Fibroblast of lung (primary cell): Measurements from ENCODE around the gene ANKMY1. TPM values are rescaled to one million over a fixed set of nuclear protein-coding genes. Genes with fewer than 3 reads are reported as not detected.

ENCODE experiments used
- DNase-seq, 2 donors: peaks; one replicate each; pipeline versions ENCODE4 v3.0.0 to v3.0.0-alpha.2; 2010; ENCODE audit warnings: low read depth in 2 of 2
- H2AFZ ChIP-seq: 2 replicates; pipeline ENCODE4 v1.5.1; 2012; ENCODE audit warnings: low read length, control low read depth, inconsistent platforms
- H3K27ac ChIP-seq: 2 replicates; pipeline ENCODE4 v1.5.1; 2011; ENCODE audit warnings: low read length, control low read depth; ENCODE audit not compliant: insufficient read depth
- H3K27me3 ChIP-seq: 2 replicates; pipeline ENCODE4 v1.5.1; 2011; ENCODE audit warnings: mild to moderate bottlenecking, low read length; ENCODE audit not compliant: control insufficient read depth, insufficient read depth
- H3K36me3 ChIP-seq: 2 replicates; pipeline ENCODE4 v1.5.1; 2011; ENCODE audit warnings: low read length; ENCODE audit not compliant: control insufficient read depth, insufficient read depth
- H3K4me1 ChIP-seq: 2 replicates; pipeline ENCODE4 v1.5.1; 2011; ENCODE audit warnings: low read length; ENCODE audit not compliant: control insufficient read depth, insufficient read depth; ENCODE audit errors: extremely low read depth
- H3K4me2 ChIP-seq: 2 replicates; pipeline ENCODE4 v1.5.1; 2011; ENCODE audit warnings: low read length, control low read depth; ENCODE audit not compliant: insufficient read depth; ENCODE audit errors: extremely low read depth
- H3K4me3 ChIP-seq, 4 experiments: fragments of 200-600 bp in 1 of 4; sonication (generic) in 1 of 4; replicated peaks in 1 of 4; 2 replicates each; pipeline ENCODE4 v1.5.1; 2011 to 2016; ENCODE audit warnings: low read length in 4 of 4, low read depth in 3 of 4, mild to moderate bottlenecking in 3 of 4, control low read depth in 2 of 4, inconsistent platforms in 1 of 4, mixed read lengths in 1 of 4; ENCODE audit not compliant: insufficient read depth in 1 of 4; ENCODE audit errors: control extremely low read depth in 1 of 4
- H3K79me2 ChIP-seq: 2 replicates; pipeline ENCODE4 v1.5.1; 2012; ENCODE audit warnings: mild to moderate bottlenecking, low read length, inconsistent platforms; ENCODE audit not compliant: control insufficient read depth, insufficient read depth
- H3K9ac ChIP-seq: 2 replicates; pipeline ENCODE4 v1.5.1; 2011; ENCODE audit warnings: mild to moderate bottlenecking, low read length, control low read depth; ENCODE audit not compliant: insufficient read depth
- H3K9me3 ChIP-seq: 2 replicates; pipeline ENCODE4 v1.5.1; 2012; ENCODE audit warnings: low read depth, low read length; ENCODE audit not compliant: control insufficient read depth, insufficient read depth
- H4K20me1 ChIP-seq: 2 replicates; pipeline ENCODE4 v1.5.1; 2011; ENCODE audit warnings: low read length; ENCODE audit not compliant: control insufficient read depth, insufficient read depth; ENCODE audit errors: extremely low read depth
- CTCF ChIP-seq, 2 donors: IDR thresholded peaks in 1 of 2; conservative IDR thresholded peaks in 1 of 2; 1 replicate in 1 of 2; 2 replicates in 1 of 2; pipeline ENCODE4 v1.5.1; 2011 to 2012; ENCODE audit warnings: low read length in 2 of 2, control low read depth in 1 of 2, inconsistent platforms in 1 of 2, low read depth in 1 of 2, mild to moderate bottlenecking in 1 of 2
- EZH2 ChIP-seq: IDR thresholded peaks from 2 replicates; pipeline ENCODE4 v1.5.1; 2012; ENCODE audit warnings: low read length, control low read depth, mild to moderate bottlenecking; ENCODE audit errors: missing control alignments
- polyA plus RNA-seq, 2 donors: library from polyadenylated mRNA; depleted of rRNA in 1 of 2; stranded (reverse) in 1 of 2; unstranded in 1 of 2; fragments of >200 nt; gene quantifications; 2 replicates each; pipeline ENCODE4 v1.2.1, GENCODE V29; 2011 to 2012; ENCODE audit warnings: missing spikeins in 1 of 2
- total RNA-seq: library from RNA; depleted of rRNA; stranded (reverse); fragments of >200 nt; gene quantifications from 2 replicates; pipeline ENCODE4 v1.2.1, GENCODE V29; 2014

Gene ANKMY1
- total and polyA plus RNA-seq, 2 donors (not counting 1 experiment from before 2014, with no cell fraction given) = 2.8 to 7.4 TPM

DNA sequence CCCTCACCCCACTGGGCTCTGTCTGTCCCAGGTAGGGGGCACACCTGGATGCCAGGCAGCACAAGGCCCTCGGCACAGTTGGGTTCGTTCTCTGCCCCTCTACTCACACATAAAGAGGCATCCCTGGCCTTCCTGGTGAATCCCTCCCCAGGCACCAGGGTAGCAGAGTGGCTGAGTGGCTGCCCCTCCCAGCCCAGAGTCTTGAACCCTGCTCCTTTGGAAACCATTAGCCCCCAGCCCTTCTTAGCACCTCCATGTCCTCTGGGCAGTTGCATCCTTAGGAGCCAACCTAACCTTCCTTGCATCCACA, 120.3 kb downstream of the ANKMY1 start:
- Histone ChIP-seq H3K4me1 (peaks cover 21% of the 10 kb centered on the region), H3K27ac (no peak overlapping the region), H3K27me3 (no peaks in the 10 kb centered on the region), H4K20me1 (no peaks in the 10 kb centered on the region), H3K9me3 (no peaks in the 10 kb centered on the region), H3K4me2 (peak overlapping the region; percentile 97), H3K4me3 (peak overlapping the region; percentile 77 to 82 (median 80)), H3K36me3 (peaks cover 8% of the 10 kb centered on the region), H2AFZ (no peak overlapping the region), H3K9ac (peak overlapping the region; percentile 13), H3K79me2 (peaks cover 62% of the 10 kb centered on the region)
- no peak for DNase-seq
- TF ChIP-seq CTCF (conservative IDR thresholded peaks at IDR 0.05 in 1 of 2, IDR thresholded peaks at IDR 0.05 in 1 of 2; ENCODE audit: low read depth in 1 of 2, low read length in 2 of 2) (no peak), EZH2 (no peak)

DNA sequence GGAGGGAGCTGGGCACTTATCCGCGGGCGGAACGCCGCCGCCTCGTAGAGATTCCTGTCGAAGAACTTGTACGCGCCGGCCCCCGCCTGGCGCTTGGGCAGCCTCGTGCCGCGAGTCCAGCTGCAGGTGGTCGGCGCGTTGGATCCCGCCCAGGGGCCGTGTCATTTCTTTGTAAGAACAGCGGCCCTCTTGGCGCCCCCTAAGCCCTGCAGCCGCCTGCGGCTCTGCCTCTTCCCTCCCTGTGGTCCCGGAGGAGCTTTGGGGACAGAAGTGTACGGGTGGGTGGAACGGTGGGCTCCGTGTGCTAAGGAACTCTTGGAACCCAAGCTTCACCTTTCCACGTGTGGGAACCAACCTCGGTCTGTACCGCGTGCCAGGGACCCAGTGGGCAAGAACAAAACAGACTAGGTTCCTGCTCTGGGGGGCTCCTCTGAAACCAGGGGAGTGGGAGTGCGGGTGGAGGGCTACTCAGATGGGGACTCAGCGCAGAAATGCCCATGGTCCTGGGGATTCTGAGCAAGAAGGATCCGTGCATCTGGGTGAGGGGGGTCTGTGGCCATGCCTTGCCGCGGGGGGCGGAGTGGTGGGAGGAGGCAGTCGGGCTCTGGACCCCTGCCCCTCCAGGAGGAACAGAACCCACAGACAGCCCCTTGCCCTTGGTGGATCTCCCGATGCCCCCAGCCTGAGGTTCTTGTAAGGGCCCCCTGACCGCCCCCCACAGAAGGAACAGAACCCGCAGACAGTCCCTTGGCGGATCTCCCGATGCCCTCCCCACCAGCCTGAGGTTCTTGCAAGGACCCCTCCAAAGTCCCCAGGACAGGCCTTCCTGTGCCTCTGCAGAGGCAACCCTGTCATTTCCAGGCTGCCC, 120.9 kb downstream of the ANKMY1 start:
- DNase-seq = peak; percentile 36 to 49
- H3K79me2 ChIP-seq = peaks cover 57% of the 10 kb centered on the region
- peak overlapping the region; percentile 77 to 82 (median 80) for H3K4me3 ChIP-seq
- H4K20me1 ChIP-seq = no peaks in the 10 kb centered on the region
- H3K27me3 ChIP-seq = no peaks in the 10 kb centered on the region
- no peak overlapping the region for H2AFZ ChIP-seq
- peaks cover 21% of the 10 kb centered on the region for H3K4me1 ChIP-seq
- peak overlapping the region; percentile 92 for H3K9ac ChIP-seq
- peak overlapping the region; percentile 97 for H3K4me2 ChIP-seq
- H3K27ac ChIP-seq = peak overlapping the region; percentile 80
- peaks cover 8% of the 10 kb centered on the region for H3K36me3 ChIP-seq
- TF ChIP-seq CTCF (conservative IDR thresholded peaks at IDR 0.05 in 1 of 2, IDR thresholded peaks at IDR 0.05 in 1 of 2; ENCODE audit: low read depth in 1 of 2, low read length in 2 of 2) (no peak), EZH2 (no peak)
- no peaks in the 10 kb centered on the region for H3K9me3 ChIP-seq

GRCh38 chr2:240435948-240436682, 121.7 kb downstream of the ANKMY1 start:
- Histone ChIP-seq H3K4me3 (peak overlapping the region; percentile 77 to 82 (median 80)), H3K27me3 (no peaks in the 10 kb centered on the region), H4K20me1 (no peaks in the 10 kb centered on the region), H3K9me3 (no peaks in the 10 kb centered on the region), H2AFZ (no peak overlapping the region), H3K27ac (peak overlapping the region; percentile 80), H3K9ac (peak overlapping the region; percentile 92), H3K4me1 (peaks cover 21% of the 10 kb centered on the region), H3K36me3 (peaks cover 7% of the 10 kb centered on the region), H3K4me2 (peak overlapping the region; percentile 97), H3K79me2 (peaks cover 48% of the 10 kb centered on the region)
- DNase-seq = no peak
- TF ChIP-seq EZH2 = no peak
